Measurements from ENCODE around the gene DDX10.
"Not testable (repeated sequence)": the region's sequence is repeated elsewhere in the genome, so short reads cannot be mapped to it uniquely, and the experiment has no call there.

DNA sequence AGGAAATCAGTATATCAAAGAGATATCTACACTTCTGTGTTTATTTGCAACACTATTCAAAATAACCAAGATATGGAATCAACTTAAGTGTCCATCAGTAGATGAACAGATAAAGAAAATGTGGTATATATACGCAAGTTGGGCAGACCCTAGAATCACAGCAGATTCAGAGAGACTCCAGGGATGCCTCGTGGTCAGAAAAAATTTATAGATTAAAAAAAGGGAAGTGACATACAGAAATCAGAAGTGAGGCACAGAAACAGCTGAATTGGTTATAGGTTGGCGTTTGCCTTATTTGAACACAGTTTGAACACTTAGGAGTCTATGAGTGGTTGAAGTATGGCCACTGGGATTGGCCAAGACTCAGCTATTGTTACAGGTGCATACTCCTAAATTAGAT lies 10.8 kb upstream of the DDX10 start:
- TF ChIP-seq, protein P1, sequence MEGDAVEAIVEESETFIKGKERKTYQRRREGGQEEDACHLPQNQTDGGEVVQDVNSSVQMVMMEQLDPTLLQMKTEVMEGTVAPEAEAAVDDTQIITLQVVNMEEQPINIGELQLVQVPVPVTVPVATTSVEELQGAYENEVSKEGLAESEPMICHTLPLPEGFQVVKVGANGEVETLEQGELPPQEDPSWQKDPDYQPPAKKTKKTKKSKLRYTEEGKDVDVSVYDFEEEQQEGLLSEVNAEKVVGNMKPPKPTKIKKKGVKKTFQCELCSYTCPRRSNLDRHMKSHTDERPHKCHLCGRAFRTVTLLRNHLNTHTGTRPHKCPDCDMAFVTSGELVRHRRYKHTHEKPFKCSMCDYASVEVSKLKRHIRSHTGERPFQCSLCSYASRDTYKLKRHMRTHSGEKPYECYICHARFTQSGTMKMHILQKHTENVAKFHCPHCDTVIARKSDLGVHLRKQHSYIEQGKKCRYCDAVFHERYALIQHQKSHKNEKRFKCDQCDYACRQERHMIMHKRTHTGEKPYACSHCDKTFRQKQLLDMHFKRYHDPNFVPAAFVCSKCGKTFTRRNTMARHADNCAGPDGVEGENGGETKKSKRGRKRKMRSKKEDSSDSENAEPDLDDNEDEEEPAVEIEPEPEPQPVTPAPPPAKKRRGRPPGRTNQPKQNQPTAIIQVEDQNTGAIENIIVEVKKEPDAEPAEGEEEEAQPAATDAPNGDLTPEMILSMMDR (IDR thresholded peaks at IDR 0.05) = not testable (repeated sequence)
- not testable (repeated sequence) for TF ChIP-seq POLR2A (IDR thresholded peaks at IDR 0.05)
